GM13976 (cell line): Measurements from ENCODE around the gene GADD45A.

Experiments
- DNase-seq: peaks from one replicate; pipeline ENCODE4 v3.0.0; 2012; ENCODE audit warnings: low spot score
- in situ Hi-C: fragments of 300-500 bp; cut with MboI; formaldehyde crosslinking; loops from one replicate; pipeline ENCODE4 v1.12.0; 2022; ENCODE audit warnings: low sequenced_read_pairs, mixed read lengths, inconsistent platforms; ENCODE audit not compliant: unreplicated experiment
- TF ChIP-seq, protein P1 (sequence below): IDR thresholded peaks from 2 replicates; pipeline ENCODE4 v1.5.1; 2012; ENCODE audit warnings: borderline replicate concordance, mild to moderate bottlenecking; ENCODE audit not compliant: insufficient read depth; ENCODE audit errors: extremely low read depth, missing control alignments, control extremely low read depth

The GADD45A gene

DNA sequence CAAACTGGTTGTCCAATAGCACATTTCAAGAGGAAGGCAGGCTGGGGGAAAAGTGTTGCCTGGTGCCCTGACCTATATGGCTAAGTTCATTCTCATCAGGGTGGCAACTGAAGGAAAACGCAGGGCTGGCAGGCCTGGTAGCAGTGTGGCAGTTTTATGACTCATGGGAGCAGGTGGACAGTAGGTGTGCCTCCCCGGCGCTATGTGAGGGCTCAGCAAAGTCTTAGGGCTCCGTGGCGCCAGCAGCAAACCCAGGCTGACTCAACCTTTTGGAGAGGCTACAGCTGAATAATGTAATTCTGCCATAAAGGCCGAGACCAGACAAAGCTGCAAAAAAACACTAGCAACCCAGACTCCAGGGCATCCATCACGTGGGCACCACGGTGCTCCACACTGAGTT, 23.6 kb downstream of the GADD45A start:
- no peak for DNase-seq
- TF ChIP-seq, protein P1, sequence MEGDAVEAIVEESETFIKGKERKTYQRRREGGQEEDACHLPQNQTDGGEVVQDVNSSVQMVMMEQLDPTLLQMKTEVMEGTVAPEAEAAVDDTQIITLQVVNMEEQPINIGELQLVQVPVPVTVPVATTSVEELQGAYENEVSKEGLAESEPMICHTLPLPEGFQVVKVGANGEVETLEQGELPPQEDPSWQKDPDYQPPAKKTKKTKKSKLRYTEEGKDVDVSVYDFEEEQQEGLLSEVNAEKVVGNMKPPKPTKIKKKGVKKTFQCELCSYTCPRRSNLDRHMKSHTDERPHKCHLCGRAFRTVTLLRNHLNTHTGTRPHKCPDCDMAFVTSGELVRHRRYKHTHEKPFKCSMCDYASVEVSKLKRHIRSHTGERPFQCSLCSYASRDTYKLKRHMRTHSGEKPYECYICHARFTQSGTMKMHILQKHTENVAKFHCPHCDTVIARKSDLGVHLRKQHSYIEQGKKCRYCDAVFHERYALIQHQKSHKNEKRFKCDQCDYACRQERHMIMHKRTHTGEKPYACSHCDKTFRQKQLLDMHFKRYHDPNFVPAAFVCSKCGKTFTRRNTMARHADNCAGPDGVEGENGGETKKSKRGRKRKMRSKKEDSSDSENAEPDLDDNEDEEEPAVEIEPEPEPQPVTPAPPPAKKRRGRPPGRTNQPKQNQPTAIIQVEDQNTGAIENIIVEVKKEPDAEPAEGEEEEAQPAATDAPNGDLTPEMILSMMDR = no peak
- in situ Hi-C loops = no loop called here

GRCh38 chr1:67710417-67710816, 25.4 kb downstream of the GADD45A start:
- TF ChIP-seq, protein P1 = no peak
- no peak for DNase-seq
- in situ Hi-C loops = no loop called here

GRCh38 chr1:67711158-67711854, 26.3 kb downstream of the GADD45A start:
- TF ChIP-seq, protein P1 = no peak
- DNase-seq = no peak
- in situ Hi-C loops = no loop called here

GRCh38 chr1:67711855-67712212, 26.8 kb downstream of the GADD45A start:
- no peak for DNase-seq
- in situ Hi-C loops = no loop called here
- TF ChIP-seq, protein P1 = no peak

DNA sequence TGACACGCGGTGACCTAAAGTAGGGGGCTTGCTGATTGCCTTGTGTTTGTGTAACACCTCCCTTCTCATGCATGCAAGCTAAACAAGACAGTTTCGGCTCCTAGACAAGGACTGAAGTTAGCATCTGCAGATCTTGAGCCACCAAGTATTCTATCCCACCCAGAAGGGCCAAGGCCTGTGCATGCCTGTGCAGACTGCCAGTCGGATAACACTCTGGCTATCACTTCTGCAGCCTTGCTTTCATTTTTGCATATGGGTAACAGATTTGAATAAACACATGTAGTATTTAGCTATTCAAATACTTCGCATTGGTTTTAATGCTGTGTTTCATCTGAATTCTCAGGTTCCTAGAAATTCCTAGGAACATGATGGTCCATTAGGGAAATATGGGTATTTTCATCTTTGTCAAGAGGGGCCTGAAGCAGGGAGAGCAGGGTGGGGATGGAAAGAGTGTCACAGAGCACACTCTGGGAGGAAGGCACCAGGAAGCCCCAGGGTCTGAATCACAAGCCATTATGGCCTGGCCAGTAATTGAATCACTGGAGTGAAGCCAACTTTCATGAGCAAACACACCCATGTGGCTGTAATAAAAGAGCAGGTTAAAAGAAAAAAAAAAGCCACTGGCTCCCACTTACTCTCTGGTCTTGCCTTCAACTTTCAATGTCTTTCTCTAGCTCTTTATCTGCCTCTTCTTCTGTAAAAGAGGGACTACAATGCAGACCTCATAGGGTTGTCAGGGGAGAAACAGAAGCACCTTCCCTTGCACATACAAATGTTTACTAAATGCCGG, 28.3 kb downstream of the GADD45A start:
- in situ Hi-C loops = no loop called here
- TF ChIP-seq, protein P1 = no peak
- DNase-seq = no peak

DNA sequence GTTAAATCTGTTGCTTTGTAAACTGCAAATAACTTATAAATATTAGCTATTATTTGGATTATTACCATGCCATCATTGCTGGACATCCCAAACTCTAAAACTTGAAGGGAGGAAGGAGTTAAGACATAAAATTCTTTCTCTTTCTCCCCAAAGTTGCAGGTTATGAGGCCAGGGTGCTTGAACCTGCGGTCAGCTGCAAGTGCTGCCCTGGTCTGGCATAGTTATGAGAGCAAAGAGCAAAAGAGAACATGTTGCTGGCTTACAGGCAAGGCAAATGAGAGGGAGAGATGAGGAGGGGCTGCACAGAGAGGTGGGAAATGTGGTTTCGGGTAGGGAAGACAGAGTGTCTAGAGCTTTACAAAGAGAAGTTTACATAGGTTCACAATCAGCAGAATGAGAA, 30.8 kb downstream of the GADD45A start:
- TF ChIP-seq, protein P1 = no peak
- DNase-seq = no peak
- in situ Hi-C loops = no loop called here

DNA sequence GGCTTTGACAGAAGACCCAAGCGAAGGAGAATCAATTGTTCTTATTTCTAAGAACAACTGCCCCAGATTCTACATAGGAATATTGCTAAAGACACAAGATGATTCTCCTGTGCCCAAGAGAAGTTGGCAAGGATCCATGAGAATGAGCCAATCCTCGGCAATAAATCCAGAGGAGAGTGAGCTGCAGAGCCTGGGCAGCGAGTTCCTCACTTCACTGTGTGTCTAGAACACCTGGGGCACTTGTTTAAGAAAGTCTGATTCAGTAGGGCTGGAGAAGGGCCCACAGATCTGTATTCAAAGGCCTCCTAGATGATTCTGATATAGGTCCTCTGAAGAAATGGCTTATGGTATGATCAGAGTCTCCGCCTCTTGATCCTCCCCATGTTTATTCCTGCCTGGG, 31.8 kb downstream of the GADD45A start:
- in situ Hi-C loops = no loop called here
- TF ChIP-seq, protein P1 = no peak
- no peak for DNase-seq
